ENCODE data around the gene PLPP3.
A peak's percentile ranks its signal among the peaks of the same experiment; 100 is the strongest.
"Not testable (repeated sequence)": the region's sequence is repeated elsewhere in the genome, so short reads cannot be mapped to it uniquely, and the experiment has no call there.

The PLPP3 gene

DNA sequence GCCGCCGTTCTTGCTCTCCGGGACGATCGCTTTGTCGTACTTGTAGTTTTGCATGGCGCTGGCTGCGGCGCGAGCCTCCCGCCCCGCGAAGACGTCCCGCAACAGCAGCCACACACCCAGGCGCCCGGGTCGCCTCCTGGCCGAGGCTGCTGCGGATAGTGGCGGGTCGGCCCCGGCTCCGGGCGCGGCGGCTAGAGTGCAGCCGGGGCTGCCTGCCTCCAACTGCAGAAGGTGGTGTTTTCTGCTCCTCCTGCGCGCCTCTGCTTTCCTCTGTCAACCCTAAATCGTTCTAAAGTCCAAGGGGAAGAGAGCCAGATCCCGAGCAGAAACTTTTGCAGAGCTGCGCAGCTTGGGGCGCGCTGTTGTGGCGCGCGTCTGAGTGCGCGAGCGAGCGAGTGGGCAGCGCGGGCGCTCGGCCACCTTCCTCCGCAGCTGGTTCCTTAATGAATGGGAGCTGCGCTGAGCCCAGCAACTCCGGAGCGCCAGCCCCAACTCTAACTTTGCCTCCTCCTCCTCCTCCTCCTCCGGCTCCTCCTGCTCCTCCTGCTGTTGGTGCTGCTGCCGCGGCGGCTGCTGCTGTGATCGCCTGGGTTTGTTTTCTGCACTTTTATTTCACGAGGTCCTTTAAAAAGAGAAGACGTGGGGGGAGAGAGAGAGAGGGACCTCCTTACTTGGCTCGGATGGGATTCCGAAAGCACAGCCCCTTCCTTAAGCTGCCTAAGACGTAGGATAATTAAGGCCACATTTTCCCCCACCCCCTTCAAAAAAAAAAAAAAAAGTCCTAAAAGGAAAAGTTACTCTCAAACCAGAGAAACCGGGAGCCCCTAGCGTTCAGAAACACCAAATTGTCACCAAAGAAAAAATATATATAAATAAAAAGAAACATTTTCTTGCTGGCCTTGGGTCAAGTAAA, at the start of gene PLPP3:
Gene PLPP3, minus strand, starts transcription at position 601 of the 913 bp plus-strand sequence. Its CDS starts 547 bp downstream, at position 54.
- DNase-seq = peak; percentile 61

DNA sequence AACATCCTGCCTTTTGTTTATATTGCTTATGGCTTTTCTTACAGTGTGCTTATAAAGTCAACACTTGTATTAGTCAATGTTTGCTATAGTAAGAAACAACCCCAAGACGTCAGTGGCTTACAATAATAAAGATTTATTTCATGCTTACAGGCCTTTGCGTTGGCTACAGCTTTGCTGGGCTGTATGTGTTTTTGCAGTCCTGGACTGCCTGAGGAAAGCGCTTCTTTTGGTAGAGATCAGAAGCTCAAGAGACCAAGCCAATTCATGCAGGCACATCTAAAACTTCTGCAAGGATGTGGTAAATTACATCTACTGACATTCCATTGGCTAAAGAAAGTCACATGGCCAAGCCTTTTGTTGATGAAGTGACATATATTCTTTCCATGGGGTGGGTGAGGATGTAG, 48.3 kb upstream of the PLPP3 start:
- DNase-seq = no peak

- no peak for DNase-seq
Measured at GRCh38 chr1:56627019-56627635, 47.8 kb upstream of the PLPP3 start.

GRCh38 chr1:56626546-56626945, 47.2 kb upstream of the PLPP3 start:
- no peak for DNase-seq

- no peak for DNase-seq
Measured at GRCh38 chr1:56625819-56626440, 46.6 kb upstream of the PLPP3 start.

- no peak for DNase-seq
Measured at GRCh38 chr1:56617141-56617540, 37.8 kb upstream of the PLPP3 start.

GRCh38 chr1:56610770-56611169, 31.4 kb upstream of the PLPP3 start:
- DNase-seq = not testable (repeated sequence)

GRCh38 chr1:56610097-56610496, 30.7 kb upstream of the PLPP3 start:
- not testable (repeated sequence) for DNase-seq

GRCh38 chr1:56595397-56596191, 16.2 kb upstream of the PLPP3 start:
- not testable (repeated sequence) for DNase-seq

DNA sequence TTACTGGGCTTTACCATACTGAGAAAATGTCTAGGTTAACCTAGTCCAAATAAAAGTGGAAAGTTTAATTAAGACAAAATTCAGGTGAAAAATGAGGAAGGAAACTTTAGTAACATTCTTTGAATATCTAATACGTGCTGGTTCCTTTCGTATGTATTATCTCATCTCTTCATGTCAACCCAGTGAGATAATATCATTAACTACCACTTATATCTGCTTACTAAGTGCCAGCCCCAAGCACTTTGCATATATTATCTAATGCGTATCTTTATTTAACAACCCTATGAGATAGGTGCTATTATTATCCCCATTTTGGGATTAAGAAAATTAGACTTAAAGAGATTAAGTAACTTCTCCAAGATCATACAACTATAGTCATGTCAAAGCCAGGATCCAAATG, 12.5 kb upstream of the PLPP3 start:
- DNase-seq = peak; percentile 56

DNA sequence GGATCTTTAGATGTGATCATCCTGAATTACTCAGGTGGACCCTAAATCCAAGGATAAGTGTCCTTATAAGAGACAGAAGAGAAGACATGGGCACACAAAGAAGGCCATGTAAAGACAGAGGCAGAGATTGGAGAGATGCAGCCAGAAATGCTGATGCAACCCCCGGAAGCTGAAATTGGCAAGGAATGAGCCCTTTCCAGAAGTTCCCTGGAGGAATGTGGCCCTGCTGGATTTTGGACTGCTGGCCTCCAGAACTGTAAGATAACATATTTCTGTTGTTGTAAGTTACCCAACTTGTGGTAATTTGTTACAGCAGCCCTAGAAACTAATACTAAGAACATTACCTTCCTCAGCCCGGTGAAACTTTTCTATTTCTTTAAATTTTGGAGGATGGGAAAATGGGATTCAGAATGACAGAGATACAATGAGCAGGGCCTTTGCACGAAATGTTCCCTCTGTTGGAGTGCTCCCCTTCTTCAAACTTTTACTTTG, 11.2 kb upstream of the PLPP3 start:
- DNase-seq = no peak

DNA sequence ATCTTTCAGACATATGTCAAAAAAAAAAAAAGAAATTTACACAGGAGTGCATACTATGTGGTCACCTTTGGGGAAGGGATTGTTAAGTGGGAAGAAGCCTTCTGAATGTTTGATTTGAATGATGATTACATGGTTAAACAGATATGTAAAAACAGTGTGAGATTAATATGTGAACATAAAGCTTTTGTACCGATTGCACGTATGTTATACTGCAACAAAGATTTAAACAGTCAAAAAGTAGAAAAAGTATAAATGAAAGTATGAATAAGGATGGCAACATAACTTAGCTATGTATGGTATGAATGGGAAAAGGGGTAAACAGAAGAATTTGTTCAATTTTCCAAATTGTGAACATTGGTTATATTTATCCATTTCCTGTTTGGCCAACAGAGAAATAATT, 10.0 kb upstream of the PLPP3 start:
- no peak for DNase-seq

DNA sequence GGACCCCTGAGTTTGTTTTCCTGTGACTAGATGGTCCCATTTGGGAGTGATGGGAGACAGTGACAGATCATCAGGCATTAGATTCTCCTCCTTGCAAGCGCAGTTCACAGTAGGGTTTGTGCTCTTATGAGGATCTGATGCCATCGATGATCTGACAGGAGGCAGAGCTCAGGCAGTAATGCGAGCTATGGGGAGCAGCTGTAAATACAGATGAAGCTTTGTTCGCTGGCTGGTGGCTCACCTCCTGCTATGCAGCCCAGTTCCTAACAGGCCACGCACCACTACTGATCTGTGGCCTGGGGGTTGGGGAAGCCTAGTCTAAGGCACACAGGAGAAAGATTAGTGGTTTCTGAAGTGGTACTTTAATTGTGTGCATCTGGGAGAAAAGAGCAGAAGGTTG, 7.1 kb upstream of the PLPP3 start:
- DNase-seq = no peak

GRCh38 chr1:56585985-56586384, 6.6 kb upstream of the PLPP3 start:
- no peak for DNase-seq

GRCh38 chr1:56584910-56585528, 5.7 kb upstream of the PLPP3 start:
- peak; percentile 15 for DNase-seq

- no peak for DNase-seq
Measured at GRCh38 chr1:56583957-56584468, 4.7 kb upstream of the PLPP3 start.

DNA sequence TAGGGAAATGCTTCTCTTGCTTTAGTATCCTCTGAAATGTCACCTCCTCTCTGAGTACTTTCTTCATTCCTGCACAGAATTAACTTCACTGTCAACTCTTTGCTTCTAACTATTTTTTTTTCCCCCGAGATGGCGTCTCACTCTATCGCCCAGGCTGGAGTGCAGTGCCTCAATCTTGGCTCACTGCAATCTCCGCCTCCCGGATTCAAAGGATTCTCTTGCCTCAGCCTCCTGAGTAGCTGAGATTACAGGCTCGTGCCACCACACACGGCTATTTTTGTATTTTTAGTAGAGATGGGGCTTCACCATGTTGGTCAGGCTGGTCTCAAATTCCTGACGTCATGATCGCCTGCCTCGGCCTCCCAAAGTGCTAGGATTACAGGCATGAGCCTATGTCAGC, 1.4 kb upstream of the PLPP3 start:
- DNase-seq = no peak

DNA sequence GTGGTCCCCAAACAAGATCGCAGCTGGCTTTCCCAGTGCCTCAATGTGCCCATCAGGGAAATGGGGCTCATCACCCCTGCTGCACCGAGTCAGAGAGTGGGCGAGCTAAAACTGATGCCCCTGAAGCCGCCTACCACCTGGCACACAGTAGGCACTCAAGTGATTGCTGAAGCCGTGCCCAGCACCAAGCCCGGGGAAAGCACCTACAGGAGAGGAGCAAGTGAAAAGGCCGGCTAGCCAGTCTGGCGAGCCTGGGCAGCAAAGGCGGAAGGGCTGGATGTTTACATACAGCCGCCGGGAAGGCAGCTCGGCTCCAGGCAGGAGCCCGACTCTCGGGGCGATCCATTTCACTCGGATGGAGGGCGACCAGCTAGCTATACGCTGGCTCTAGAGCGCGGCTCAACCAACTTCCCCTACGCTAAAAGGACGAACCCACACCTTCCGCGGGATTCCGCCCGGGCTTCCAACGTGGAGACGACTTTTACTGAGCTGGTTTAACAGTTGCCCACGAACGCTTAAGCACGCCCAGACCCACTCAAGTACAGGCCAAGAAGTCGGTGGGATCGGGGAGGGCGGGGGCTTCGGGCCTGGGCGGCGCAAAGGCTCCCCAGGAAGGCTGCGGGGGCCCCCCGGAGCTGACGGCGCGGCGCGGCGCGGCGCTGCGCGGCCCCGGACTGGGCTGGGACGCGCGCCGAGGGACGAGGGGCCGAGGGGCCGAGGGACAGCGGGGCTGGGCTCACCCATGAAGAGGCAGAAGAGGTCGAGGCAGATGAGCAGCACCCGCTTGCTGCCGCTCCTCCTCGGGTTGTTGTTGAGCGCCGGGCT, 1.0 kb downstream of the PLPP3 start:
- no peak for DNase-seq

DNA sequence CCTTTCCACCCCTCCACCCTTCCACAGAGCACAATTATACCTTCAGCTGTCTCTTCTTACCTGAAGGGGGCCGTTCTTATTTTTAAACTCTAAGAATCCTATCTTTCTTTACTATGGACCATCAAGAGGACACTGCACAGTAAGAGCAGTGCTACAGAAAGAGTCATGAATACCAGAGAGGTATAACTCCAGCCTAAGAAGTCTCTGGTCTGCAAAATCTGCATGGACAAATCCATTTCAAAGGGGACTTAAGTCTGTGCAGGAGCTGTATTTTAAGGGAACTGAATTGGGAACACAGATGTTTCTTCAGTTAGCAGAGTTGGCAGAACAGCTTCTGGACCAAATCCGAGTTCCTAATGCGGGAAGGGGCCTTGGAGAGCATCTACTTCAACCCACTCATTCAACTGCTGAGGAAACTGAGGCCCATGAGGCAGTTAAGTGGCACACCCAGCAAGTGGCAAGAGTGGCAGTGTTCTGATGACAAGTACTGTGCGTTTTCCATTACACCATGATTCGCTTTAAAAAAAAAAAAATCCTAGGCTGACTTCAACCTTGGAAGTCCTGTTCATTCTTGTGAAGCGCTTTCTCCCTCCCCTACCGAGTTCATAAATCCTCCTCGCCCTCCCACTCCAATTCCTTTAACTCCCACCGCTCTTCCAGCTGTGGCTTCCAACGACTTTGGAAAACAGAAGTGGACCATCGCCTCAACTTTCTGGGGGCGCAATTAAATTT, 1.8 kb downstream of the PLPP3 start:
- no peak for DNase-seq

GRCh38 chr1:56576880-56577405, 2.4 kb downstream of the PLPP3 start:
- peak; percentile 89 for DNase-seq
